ENCODE results near the gene DNAH17.

DNAH17 gene

GRCh38 chr17:78601577-78602190 is 24.5 kb upstream of the DNAH17 start:
- no peak for DNase-seq

- no peak for DNase-seq
Observed at GRCh38 chr17:78600181-78600721, 23.1 kb upstream of the DNAH17 start.

GRCh38 chr17:78599419-78599818 is 22.2 kb upstream of the DNAH17 start:
- peak in 1 of 2 experiments; percentile 20 for DNase-seq

- DNase-seq, result no peak
Observed at GRCh38 chr17:78598013-78598471, 20.8 kb upstream of the DNAH17 start.

- DNase-seq, result no peak
Observed at GRCh38 chr17:78596871-78597764, 19.9 kb upstream of the DNAH17 start.

GRCh38 chr17:78595135-78595810 is 18.1 kb upstream of the DNAH17 start:
- DNase-seq, result no peak

- DNase-seq, result no peak
Observed at GRCh38 chr17:78592991-78593329, 15.8 kb upstream of the DNAH17 start.

- DNase-seq, result no peak
Observed at GRCh38 chr17:78591263-78591671, 14.1 kb upstream of the DNAH17 start.

- no peak for DNase-seq
Observed at GRCh38 chr17:78589885-78590284, 12.7 kb upstream of the DNAH17 start.

GRCh38 chr17:78589031-78589675 is 12.0 kb upstream of the DNAH17 start:
- DNase-seq, result no peak

- DNase-seq, result no peak
Observed at GRCh38 chr17:78588258-78589030, 11.2 kb upstream of the DNAH17 start.

- DNase-seq, result no peak
Observed at GRCh38 chr17:78585006-78585630, 7.9 kb upstream of the DNAH17 start.

- DNase-seq, result no peak
Observed at GRCh38 chr17:78583091-78583490, 5.9 kb upstream of the DNAH17 start.

GRCh38 chr17:78581304-78581703 is 4.1 kb upstream of the DNAH17 start:
- DNase-seq, result no peak

- no peak for DNase-seq
Observed at GRCh38 chr17:78580277-78580804, 3.1 kb upstream of the DNAH17 start.

GRCh38 chr17:78576389-78577112 is 645 bp downstream of the DNAH17 start:
- no peak for DNase-seq

- DNase-seq, result no peak
Observed at GRCh38 chr17:78575899-78576298, 1.3 kb downstream of the DNAH17 start.

- no peak for DNase-seq
Observed at GRCh38 chr17:78575340-78575739, 1.9 kb downstream of the DNAH17 start.

- DNase-seq, result peak in 1 of 2 experiments; percentile 33
Observed at GRCh38 chr17:78573955-78574354, 3.2 kb downstream of the DNAH17 start.

All from NCI-H1930 (cell line).